Measurements from ENCODE around the gene CCR3.

DNA sequence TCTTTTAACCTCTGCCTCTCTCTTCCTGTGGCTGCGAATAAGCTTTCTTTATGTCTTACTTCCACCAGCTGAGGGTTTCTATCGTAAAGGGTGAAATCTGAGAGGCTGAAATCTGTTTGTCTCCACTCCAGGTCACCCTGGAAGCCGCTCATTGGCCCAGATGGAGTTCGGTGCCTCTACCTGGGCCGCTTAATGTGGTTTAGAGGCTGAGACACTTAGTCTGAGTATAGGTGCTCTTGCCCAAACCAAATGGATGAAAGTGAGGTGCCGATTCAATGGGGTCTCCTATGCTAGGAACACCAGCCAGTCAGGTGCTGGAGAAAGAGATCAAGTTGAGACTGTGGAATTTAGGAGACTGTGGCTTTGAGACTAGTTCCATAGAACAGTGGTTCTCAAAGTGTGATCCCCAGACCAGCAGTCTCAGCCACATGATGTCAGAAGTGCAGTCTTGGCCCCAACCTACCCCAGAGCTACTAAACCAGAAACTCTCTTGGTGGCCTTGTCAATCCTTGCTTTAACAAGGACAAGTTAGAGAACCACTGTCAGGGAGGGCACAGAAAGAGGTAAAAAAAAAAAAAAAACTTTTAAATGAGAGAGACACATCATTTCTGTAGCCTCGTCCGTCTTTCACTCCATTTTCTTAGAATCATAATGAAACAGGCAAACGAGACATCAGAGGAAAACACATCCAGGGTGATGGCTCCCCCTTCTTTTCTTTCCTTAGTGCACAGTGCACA is 56.8 kb downstream of the CCR3 start:
- TF ChIP-seq POLR2A (IDR thresholded peaks at IDR 0.05): no peak
- TF ChIP-seq, protein P1, sequence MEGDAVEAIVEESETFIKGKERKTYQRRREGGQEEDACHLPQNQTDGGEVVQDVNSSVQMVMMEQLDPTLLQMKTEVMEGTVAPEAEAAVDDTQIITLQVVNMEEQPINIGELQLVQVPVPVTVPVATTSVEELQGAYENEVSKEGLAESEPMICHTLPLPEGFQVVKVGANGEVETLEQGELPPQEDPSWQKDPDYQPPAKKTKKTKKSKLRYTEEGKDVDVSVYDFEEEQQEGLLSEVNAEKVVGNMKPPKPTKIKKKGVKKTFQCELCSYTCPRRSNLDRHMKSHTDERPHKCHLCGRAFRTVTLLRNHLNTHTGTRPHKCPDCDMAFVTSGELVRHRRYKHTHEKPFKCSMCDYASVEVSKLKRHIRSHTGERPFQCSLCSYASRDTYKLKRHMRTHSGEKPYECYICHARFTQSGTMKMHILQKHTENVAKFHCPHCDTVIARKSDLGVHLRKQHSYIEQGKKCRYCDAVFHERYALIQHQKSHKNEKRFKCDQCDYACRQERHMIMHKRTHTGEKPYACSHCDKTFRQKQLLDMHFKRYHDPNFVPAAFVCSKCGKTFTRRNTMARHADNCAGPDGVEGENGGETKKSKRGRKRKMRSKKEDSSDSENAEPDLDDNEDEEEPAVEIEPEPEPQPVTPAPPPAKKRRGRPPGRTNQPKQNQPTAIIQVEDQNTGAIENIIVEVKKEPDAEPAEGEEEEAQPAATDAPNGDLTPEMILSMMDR (IDR thresholded peaks at IDR 0.05): no peak

All from thyroid gland (tissue), 4 donors.